HG03565 (cell line): ENCODE data around the gene DCAF5.
A peak's percentile ranks its signal among the peaks of the same experiment; 100 is the strongest.
"Not testable (repeated sequence)": the region's sequence is repeated elsewhere in the genome, so short reads cannot be mapped to it uniquely, and the experiment has no call there.

Source experiments
- ATAC-seq: cut with Tn5 transposase; IDR thresholded peaks from one replicate; pipeline ENCODE4 v1.9.1; 2021; ENCODE audit warnings: mild to moderate bottlenecking, moderate library complexity; ENCODE audit not compliant: unreplicated experiment

The DCAF5 gene

GRCh38 chr14:69152902-69153151, at the start of gene DCAF5:
TSS of gene DCAF5 (minus strand) at chr14:69153119. CDS start at chr14:69152978, 141 bp downstream.
- ATAC-seq: no peak

- no peak for ATAC-seq
Observed at GRCh38 chr14:69199786-69200185, 46.9 kb upstream of the DCAF5 start.

- ATAC-seq: no peak
Observed at GRCh38 chr14:69193721-69194120, 40.8 kb upstream of the DCAF5 start.

GRCh38 chr14:69191340-69192111, 38.6 kb upstream of the DCAF5 start, which contains the start of gene EXD2:
TSS of gene EXD2 (plus strand) at chr14:69191498. CDS start at chr14:69209471, 17,973 bp downstream.
- ATAC-seq: peak; percentile 68

GRCh38 chr14:69190191-69190590, 37.3 kb upstream of the DCAF5 start:
- ATAC-seq: no peak

GRCh38 chr14:69183735-69184134, 30.8 kb upstream of the DCAF5 start:
- no peak for ATAC-seq

GRCh38 chr14:69182580-69182979, 29.7 kb upstream of the DCAF5 start:
- not testable (repeated sequence) for ATAC-seq

GRCh38 chr14:69181491-69181890, 28.6 kb upstream of the DCAF5 start:
- no peak for ATAC-seq

GRCh38 chr14:69175130-69175529, 22.2 kb upstream of the DCAF5 start:
- ATAC-seq: no peak

- ATAC-seq: no peak
Observed at GRCh38 chr14:69171569-69171968, 18.6 kb upstream of the DCAF5 start.

- ATAC-seq: no peak
Observed at GRCh38 chr14:69170839-69171238, 17.9 kb upstream of the DCAF5 start.

GRCh38 chr14:69165787-69166186, 12.9 kb upstream of the DCAF5 start:
- ATAC-seq: not testable (repeated sequence)

GRCh38 chr14:69161590-69161989, 8.7 kb upstream of the DCAF5 start:
- no peak for ATAC-seq

GRCh38 chr14:69156224-69156623, 3.3 kb upstream of the DCAF5 start:
- ATAC-seq: no peak

GRCh38 chr14:69154779-69155178, 1.9 kb upstream of the DCAF5 start:
- ATAC-seq: no peak

- no peak for ATAC-seq
Observed at GRCh38 chr14:69153873-69154270, 953 bp upstream of the DCAF5 start.

- peak; percentile 75 for ATAC-seq
Observed at GRCh38 chr14:69153152-69153872, 393 bp upstream of the DCAF5 start.

- ATAC-seq: no peak
Observed at GRCh38 chr14:69152181-69152901, 578 bp downstream of the DCAF5 start.

GRCh38 chr14:69151458-69152180, 1.3 kb downstream of the DCAF5 start:
- ATAC-seq: peak; percentile 47

- ATAC-seq: no peak
Observed at GRCh38 chr14:69149461-69150244, 3.3 kb downstream of the DCAF5 start.
